Measurements from ENCODE around the gene SOX8.
"Not testable (repeated sequence)": the region's sequence is repeated elsewhere in the genome, so short reads cannot be mapped to it uniquely, and the experiment has no call there.

The SOX8 gene

GRCh38 chr16:1007284-1007850 is 25.8 kb downstream of the SOX8 start:
- DNase-seq (ENCODE audit: low read depth in 2 of 2): no peak

- no peak for DNase-seq (ENCODE audit: low read depth in 2 of 2)
These were observed 26.5 kb downstream of the SOX8 start for GRCh38 chr16:1008085-1008484.

GRCh38 chr16:1009358-1010150 is 28.0 kb downstream of the SOX8 start:
- no peak for DNase-seq (ENCODE audit: low read depth in 2 of 2)

- DNase-seq (ENCODE audit: low read depth in 2 of 2): no peak
These were observed 28.7 kb downstream of the SOX8 start for GRCh38 chr16:1010251-1010650.

GRCh38 chr16:1010815-1011214 is 29.2 kb downstream of the SOX8 start:
- no peak for DNase-seq (ENCODE audit: low read depth in 2 of 2)

GRCh38 chr16:1011316-1012082 is 29.9 kb downstream of the SOX8 start:
- no peak for DNase-seq (ENCODE audit: low read depth in 2 of 2)

GRCh38 chr16:1012135-1012534 is 30.6 kb downstream of the SOX8 start:
- no peak for DNase-seq (ENCODE audit: low read depth in 2 of 2)

GRCh38 chr16:1012722-1013592 is 31.4 kb downstream of the SOX8 start:
- no peak for DNase-seq (ENCODE audit: low read depth in 2 of 2)

- DNase-seq (ENCODE audit: low read depth in 2 of 2): no peak
These were observed 32.0 kb downstream of the SOX8 start for GRCh38 chr16:1013593-1013900.

GRCh38 chr16:1014221-1014620 is 32.7 kb downstream of the SOX8 start:
- DNase-seq (ENCODE audit: low read depth in 2 of 2): no peak

- DNase-seq (ENCODE audit: low read depth in 2 of 2): no peak
These were observed 33.4 kb downstream of the SOX8 start for GRCh38 chr16:1014771-1015495.

- no peak for DNase-seq (ENCODE audit: low read depth in 2 of 2)
These were observed 37.1 kb downstream of the SOX8 start for GRCh38 chr16:1018447-1019198.

GRCh38 chr16:1019231-1020090 is 37.9 kb downstream of the SOX8 start:
- no peak for DNase-seq (ENCODE audit: low read depth in 2 of 2)

- no peak for DNase-seq (ENCODE audit: low read depth in 2 of 2)
These were observed 38.5 kb downstream of the SOX8 start for GRCh38 chr16:1020091-1020399.

GRCh38 chr16:1020591-1020990 is 39.0 kb downstream of the SOX8 start:
- no peak for DNase-seq (ENCODE audit: low read depth in 2 of 2)

GRCh38 chr16:1021553-1022160 is 40.1 kb downstream of the SOX8 start:
- no peak for DNase-seq (ENCODE audit: low read depth in 2 of 2)

- DNase-seq (ENCODE audit: low read depth in 2 of 2): no peak
These were observed 40.9 kb downstream of the SOX8 start for GRCh38 chr16:1022466-1022865.

GRCh38 chr16:1024138-1024537 is 42.6 kb downstream of the SOX8 start:
- DNase-seq (ENCODE audit: low read depth in 2 of 2): no peak

- not testable (repeated sequence) for DNase-seq (ENCODE audit: low read depth in 2 of 2)
These were observed 43.7 kb downstream of the SOX8 start for GRCh38 chr16:1025183-1025809.

Measured in activated CD8-positive, alpha-beta memory T cell treated with anti-CD3 and anti-CD28 coated beads for 4 hours (primary cell).